GM10248 (cell line): Measurements from ENCODE around the gene VEGFB.

Source experiments
- CTCF ChIA-PET: fragments of 300-600 bp; sonication (Branson Sonifier 250); formaldehyde crosslinking; extraction: SDS; loops from one replicate; lab custom pipeline; 2021; ENCODE audit warnings: antibody characterized with exemption; lab: Yijun Ruan, JAX
- POLR2A ChIA-PET: fragments of 350-650 bp; sonication (Branson Sonifier 250); formaldehyde crosslinking; extraction: SDS; loops from one replicate; lab custom pipeline; 2020; ENCODE audit warnings: antibody characterized with exemption; lab: Yijun Ruan, JAX
- DNase-seq: peaks from one replicate; pipeline ENCODE4 v3.0.0; 2012; ENCODE audit errors: extremely low spot score
- CTCF ChIP-seq: IDR thresholded peaks from 2 replicates; pipeline ENCODE4 v1.5.1; 2012; ENCODE audit warnings: mild to moderate bottlenecking, low read depth; ENCODE audit errors: extremely low read depth, missing control alignments, control extremely low read depth

The VEGFB gene

GRCh38 chr11:64223001-64223651, 11.3 kb upstream of the VEGFB start:
- CTCF ChIA-PET = interaction anchor here (1.1 to 30.9 kb wide), 3 partner anchors 13 to 81 kb away, joined by 5 to 368 read pairs (median 7); partner anchors contain the start of genes FERMT3 and PLCB3
- POLR2A ChIA-PET = interaction anchor here (0.6 to 1.2 kb wide), 2 partner anchors 10 to 38 kb away, joined by 3 to 4 read pairs; partner anchors contain the start of gene STIP1
- no peak for TF ChIP-seq CTCF
- DNase-seq = no peak

DNA sequence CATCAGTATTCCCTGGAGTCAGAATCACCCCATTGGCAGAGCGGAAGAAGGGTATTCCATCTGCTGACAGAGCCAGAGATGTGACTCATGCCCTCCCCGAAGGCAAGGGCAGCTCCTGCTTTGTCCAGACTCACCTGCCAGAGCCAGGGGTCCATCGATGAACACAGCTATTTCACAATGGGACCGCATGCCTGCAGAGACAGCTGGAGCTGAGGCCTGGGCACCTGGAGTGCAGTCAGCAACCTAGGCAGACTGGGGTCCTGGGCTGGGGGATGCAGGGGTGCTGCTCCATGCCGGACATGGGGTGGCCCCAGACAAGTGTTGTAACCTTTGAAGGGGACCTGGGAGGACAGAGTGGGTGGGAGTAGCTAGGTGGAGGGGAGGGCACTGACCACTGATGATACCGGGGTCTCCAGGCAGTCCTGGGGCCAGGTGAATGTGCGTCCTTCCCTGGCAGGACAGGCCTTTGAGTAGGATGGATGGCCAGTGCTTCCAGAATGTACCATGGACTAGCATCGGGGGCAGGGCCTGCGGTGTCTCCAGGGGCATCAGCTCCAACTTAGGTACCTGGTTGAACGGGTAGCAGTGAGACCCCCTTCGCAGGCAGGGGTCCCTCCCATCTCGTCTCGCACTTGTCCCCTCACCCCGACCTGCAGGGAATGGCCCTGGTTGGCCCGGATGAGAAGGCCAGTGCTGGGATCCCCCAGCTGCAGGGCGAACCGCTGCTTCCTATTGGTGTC, 10.1 kb upstream of the VEGFB start:
- POLR2A ChIA-PET = interaction anchor here (0.7 to 3.8 kb wide), 3 partner anchors 17 to 39 kb away, joined by 3 to 21 read pairs (median 3); partner anchors contain the start of genes FERMT3, FKBP2 and STIP1
- CTCF ChIA-PET = interaction anchor here (1.1 to 30.9 kb wide), 5 partner anchors 12 to 28 kb away, joined by 3 to 368 read pairs (median 5); partner anchors contain the start of genes FERMT3 and PLCB3
- DNase-seq = no peak
- no peak for TF ChIP-seq CTCF

GRCh38 chr11:64224891-64225607, 9.3 kb upstream of the VEGFB start:
- TF ChIP-seq CTCF = no peak
- no peak for DNase-seq
- CTCF ChIA-PET = interaction anchor here (1.1 to 30.9 kb wide), 4 partner anchors 12 to 28 kb away, joined by 3 to 368 read pairs (median 10); partner anchors contain the start of gene FERMT3
- POLR2A ChIA-PET = interaction anchor here (0.5 to 3.8 kb wide), 3 partner anchors 11 to 49 kb away, joined by 4 to 21 read pairs (median 6); partner anchors contain the start of gene FERMT3

- peak; percentile 22 for TF ChIP-seq CTCF
- POLR2A ChIA-PET = interaction anchor here (0.9 to 3.8 kb wide), 6 partner anchors 9 to 59 kb away, joined by 3 to 21 read pairs (median 6); partner anchors contain the start of genes BAD, FERMT3 and FKBP2
- peak; percentile 93 for DNase-seq
- CTCF ChIA-PET = interaction anchor here (0.9 to 30.9 kb wide), 11 partner anchors 11 to 129 kb away, joined by 3 to 368 read pairs (median 5); partner anchors contain the start of genes FERMT3, FKBP2 and PLCB3
These were observed 8.5 kb upstream of the VEGFB start, which contains the start of the genes NUDT22 and TRPT1 for GRCh38 chr11:64225608-64226506. TSS of gene NUDT22 (plus strand) at chr11:64226274. CDS start at chr11:64226653, 379 bp downstream. TSS of gene TRPT1 (minus strand) at chr11:64226186. CDS start at chr11:64225860, 326 bp downstream.

DNA sequence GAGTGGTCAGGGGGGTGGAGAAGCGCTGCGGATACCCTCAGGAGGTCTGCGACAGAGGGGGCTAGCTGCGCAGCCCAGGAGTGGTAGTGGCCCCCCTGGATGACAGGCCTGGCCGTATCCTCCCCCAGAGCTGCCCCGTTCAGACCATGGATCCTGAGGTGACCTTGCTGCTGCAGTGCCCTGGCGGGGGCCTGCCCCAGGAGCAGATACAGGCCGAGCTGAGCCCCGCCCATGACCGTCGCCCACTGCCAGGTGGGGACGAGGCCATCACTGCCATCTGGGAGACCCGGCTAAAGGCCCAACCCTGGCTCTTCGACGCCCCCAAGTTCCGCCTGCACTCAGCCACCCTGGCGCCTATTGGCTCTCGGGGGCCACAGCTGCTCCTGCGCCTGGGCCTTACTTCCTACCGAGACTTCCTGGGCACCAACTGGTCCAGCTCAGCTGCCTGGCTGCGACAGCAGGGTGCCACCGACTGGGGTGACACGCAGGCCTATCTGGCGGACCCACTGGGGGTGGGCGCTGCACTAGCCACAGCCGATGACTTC, 7.8 kb upstream of the VEGFB start:
- ChIA-PET POLR2A (interaction anchor here (0.5 to 3.8 kb wide), 7 partner anchors 10 to 1662 kb away, joined by 3 to 21 read pairs (median 5); partner anchors contain the start of genes BAD, FERMT3, FIBP and FKBP2), CTCF (interaction anchor here (0.9 to 30.9 kb wide), 13 partner anchors 10 to 243 kb away, joined by 3 to 368 read pairs (median 5); partner anchors contain the start of genes CATSPERZ, FERMT3, FKBP2 and PLCB3)
- no peak for TF ChIP-seq CTCF
- peak; percentile 81 for DNase-seq
